MM.1S (cell line): ENCODE measurements around the gene ZNF121.

Source experiments
- DNase-seq: peaks from one replicate; pipeline ENCODE4 v3.0.0-alpha.2; 2015
- H2AFZ ChIP-seq: fragments of 300-600 bp; sonication (generic); 2 replicates; pipeline ENCODE4 v1.6.0; 2016; ENCODE audit warnings: antibody characterized with exemption, low read length
- H3F3A ChIP-seq: fragments of 300-600 bp; sonication (generic); 2 replicates; pipeline ENCODE4 v1.6.1; 2016; ENCODE audit warnings: mild to moderate bottlenecking, antibody characterized with exemption, low read length, moderate library complexity, mixed read lengths; ENCODE audit not compliant: insufficient read depth
- H3K27ac ChIP-seq: fragments of 300-600 bp; sonication (generic); 2 replicates; pipeline ENCODE4 v1.5.1; 2016; ENCODE audit warnings: mild to moderate bottlenecking, low read length
- H3K27me3 ChIP-seq: fragments of 300-600 bp; sonication (generic); replicated peaks from 2 replicates; pipeline ENCODE4 v1.6.0; 2016; ENCODE audit warnings: low read length; ENCODE audit not compliant: insufficient read depth
- H3K36me3 ChIP-seq: fragments of 300-600 bp; sonication (generic); replicated peaks from 2 replicates; pipeline ENCODE4 v1.6.1; 2016; ENCODE audit warnings: mild to moderate bottlenecking, low read length, mixed read lengths; ENCODE audit not compliant: insufficient read depth
- H3K4me1 ChIP-seq: fragments of 300-600 bp; sonication (generic); 2 replicates; pipeline ENCODE4 v1.6.1; 2016; ENCODE audit warnings: low read length, mixed read lengths
- H3K4me2 ChIP-seq: fragments of 300-600 bp; sonication (generic); 2 replicates; pipeline ENCODE4 v1.6.0; 2016; ENCODE audit warnings: low read depth, low read length
- H3K4me3 ChIP-seq: fragments of 300-600 bp; sonication (generic); 2 replicates; pipeline ENCODE4 v1.5.1; 2016; ENCODE audit warnings: low read length, mixed read lengths
- H3K79me2 ChIP-seq: fragments of 300-600 bp; sonication (generic); 2 replicates; pipeline ENCODE4 v1.6.1; 2016; ENCODE audit warnings: mixed run types, low read length, mixed read lengths
- H3K9ac ChIP-seq: fragments of 300-600 bp; sonication (generic); 2 replicates; pipeline ENCODE4 v1.6.1; 2016; ENCODE audit warnings: low read length, mixed read lengths
- H3K9me2 ChIP-seq: fragments of 300-600 bp; sonication (generic); replicated peaks from 2 replicates; pipeline ENCODE4 v1.6.1; 2016; ENCODE audit warnings: mild to moderate bottlenecking, low read length, mixed read lengths; ENCODE audit not compliant: insufficient read depth
- H3K9me3 ChIP-seq: fragments of 300-600 bp; sonication (generic); replicated peaks from 2 replicates; pipeline ENCODE4 v1.6.1; 2016; ENCODE audit warnings: mild to moderate bottlenecking, low read length, mixed read lengths; ENCODE audit not compliant: insufficient read depth
- H4K20me1 ChIP-seq: fragments of 300-600 bp; sonication (generic); 2 replicates; pipeline ENCODE4 v1.6.1; 2016; ENCODE audit warnings: mild to moderate bottlenecking, low read length, moderate library complexity, mixed read lengths; ENCODE audit not compliant: insufficient read depth
- EZH2 ChIP-seq: fragments of 300-600 bp; sonication (generic); optimal IDR thresholded peaks from 2 replicates; pipeline ENCODE3; 2017; ENCODE audit warnings: low read depth, mild to moderate bottlenecking, antibody characterized with exemption, low read length, mixed read lengths
- EZH2phosphoT487 ChIP-seq: fragments of 300-600 bp; sonication (generic); IDR thresholded peaks from 2 replicates; pipeline ENCODE4 v1.6.1; 2018; ENCODE audit warnings: antibody characterized with exemption, low read length
- TF ChIP-seq, protein P1 (sequence below): fragments of 300-600 bp; sonication (generic); IDR thresholded peaks from 2 replicates; pipeline ENCODE4 v1.5.1; 2016; ENCODE audit warnings: antibody characterized with exemption, low read length, mixed read lengths

ZNF121 gene

DNA sequence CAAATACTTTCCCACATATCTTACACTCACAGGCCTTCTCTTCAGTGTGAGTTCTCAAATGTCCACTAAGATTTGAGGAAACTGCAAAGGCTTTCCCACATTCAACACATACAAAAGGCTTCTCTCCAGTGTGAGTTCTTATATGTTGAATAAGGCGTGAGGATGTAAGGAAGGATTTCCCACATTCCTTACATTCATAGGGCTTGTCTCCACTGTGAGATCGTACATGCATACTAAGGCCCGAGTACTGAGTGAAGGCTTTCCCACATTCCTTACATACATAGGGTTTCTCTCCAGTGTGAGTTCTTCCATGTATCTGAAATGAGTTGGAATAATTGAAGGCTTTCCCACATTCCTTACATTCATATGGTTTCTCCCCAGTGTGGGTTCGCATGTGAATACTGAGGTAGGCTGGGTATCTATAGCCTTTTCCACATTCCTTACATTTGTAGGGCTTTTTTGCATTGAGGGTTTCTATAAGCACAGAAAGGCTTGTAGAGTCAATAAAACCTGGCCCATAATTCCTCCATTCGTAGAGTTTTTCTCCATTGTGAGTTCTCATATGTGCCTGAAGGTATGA is 55.5 kb downstream of the ZNF121 start:
- Histone ChIP-seq H3K4me1 (no peaks in the 10 kb centered on the region), H3K9me2 (no peaks in the 10 kb centered on the region), H3K9me3 (no peaks in the 10 kb centered on the region), H3K9ac (no peak overlapping the region), H3K36me3 (peaks cover 3% of the 10 kb centered on the region), H3K4me3 (no peak overlapping the region), H2AFZ (no peak overlapping the region), H4K20me1 (no peaks in the 10 kb centered on the region), H3F3A (no peaks in the 10 kb centered on the region), H3K27ac (no peak overlapping the region), H3K4me2 (no peak overlapping the region), H3K79me2 (no peaks in the 10 kb centered on the region), H3K27me3 (no peaks in the 10 kb centered on the region)
- DNase-seq = no peak
- no peak for TF ChIP-seq EZH2
- TF ChIP-seq, protein P1, sequence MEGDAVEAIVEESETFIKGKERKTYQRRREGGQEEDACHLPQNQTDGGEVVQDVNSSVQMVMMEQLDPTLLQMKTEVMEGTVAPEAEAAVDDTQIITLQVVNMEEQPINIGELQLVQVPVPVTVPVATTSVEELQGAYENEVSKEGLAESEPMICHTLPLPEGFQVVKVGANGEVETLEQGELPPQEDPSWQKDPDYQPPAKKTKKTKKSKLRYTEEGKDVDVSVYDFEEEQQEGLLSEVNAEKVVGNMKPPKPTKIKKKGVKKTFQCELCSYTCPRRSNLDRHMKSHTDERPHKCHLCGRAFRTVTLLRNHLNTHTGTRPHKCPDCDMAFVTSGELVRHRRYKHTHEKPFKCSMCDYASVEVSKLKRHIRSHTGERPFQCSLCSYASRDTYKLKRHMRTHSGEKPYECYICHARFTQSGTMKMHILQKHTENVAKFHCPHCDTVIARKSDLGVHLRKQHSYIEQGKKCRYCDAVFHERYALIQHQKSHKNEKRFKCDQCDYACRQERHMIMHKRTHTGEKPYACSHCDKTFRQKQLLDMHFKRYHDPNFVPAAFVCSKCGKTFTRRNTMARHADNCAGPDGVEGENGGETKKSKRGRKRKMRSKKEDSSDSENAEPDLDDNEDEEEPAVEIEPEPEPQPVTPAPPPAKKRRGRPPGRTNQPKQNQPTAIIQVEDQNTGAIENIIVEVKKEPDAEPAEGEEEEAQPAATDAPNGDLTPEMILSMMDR = no peak
- TF ChIP-seq EZH2phosphoT487 = no peak

DNA sequence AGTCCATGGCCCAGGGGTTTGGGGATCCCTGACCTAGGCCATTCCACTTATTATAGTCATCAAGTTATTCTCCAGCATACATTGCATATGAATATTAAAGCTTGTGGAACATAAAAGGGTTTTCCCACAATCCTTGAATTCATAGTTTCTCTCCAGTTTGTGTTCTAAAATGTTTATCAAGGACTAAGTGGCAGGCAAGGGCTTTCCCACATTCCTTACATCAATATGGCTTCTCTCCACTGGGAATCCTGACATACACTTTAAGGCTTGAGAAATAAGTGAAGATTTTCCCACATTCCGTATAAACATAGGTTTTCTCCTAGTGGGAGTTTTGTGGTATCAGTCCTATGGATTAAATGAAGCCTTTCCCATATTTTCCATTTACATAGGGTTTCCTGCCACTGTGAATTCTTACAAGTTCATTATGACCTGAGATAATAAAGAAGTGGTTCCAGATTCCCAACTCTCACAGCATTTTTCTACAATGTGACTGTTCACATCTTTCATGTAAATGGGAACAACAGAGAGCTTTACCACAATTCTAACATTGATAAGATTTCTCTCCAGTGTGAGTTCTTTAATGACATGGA is 60.3 kb downstream of the ZNF121 start:
- H3K9ac ChIP-seq = no peak overlapping the region
- no peaks in the 10 kb centered on the region for H3K79me2 ChIP-seq
- H3F3A ChIP-seq = no peaks in the 10 kb centered on the region
- no peaks in the 10 kb centered on the region for H3K36me3 ChIP-seq
- no peaks in the 10 kb centered on the region for H3K9me3 ChIP-seq
- no peak overlapping the region for H3K27ac ChIP-seq
- no peaks in the 10 kb centered on the region for H3K27me3 ChIP-seq
- no peak overlapping the region for H3K4me3 ChIP-seq
- DNase-seq = no peak
- no peak overlapping the region for H3K4me2 ChIP-seq
- no peak overlapping the region for H2AFZ ChIP-seq
- no peaks in the 10 kb centered on the region for H4K20me1 ChIP-seq
- H3K4me1 ChIP-seq = no peaks in the 10 kb centered on the region
- TF ChIP-seq EZH2 (no peak), EZH2phosphoT487 (no peak)
- TF ChIP-seq, protein P1 = no peak
- no peaks in the 10 kb centered on the region for H3K9me2 ChIP-seq
